GM18511 (cell line): ENCODE data around the gene RMND5B.

Experiments
- ATAC-seq: cut with Tn5 transposase; IDR thresholded peaks from one replicate; pipeline ENCODE4 v1.9.1; 2021; ENCODE audit warnings: mild to moderate bottlenecking, moderate library complexity; ENCODE audit not compliant: unreplicated experiment

The RMND5B gene

GRCh38 chr5:178113141-178113787, 17.6 kb upstream of the RMND5B start, which contains the start of gene N4BP3:
N4BP3 (plus strand) TSS chr5:178113532; CDS start chr5:178119584, 6,052 bp downstream.
- ATAC-seq, result peak; percentile 54

- ATAC-seq, result peak; percentile 19
These were observed 16.9 kb upstream of the RMND5B start for GRCh38 chr5:178113841-178114324.

- ATAC-seq, result no peak
These were observed 16.3 kb upstream of the RMND5B start for GRCh38 chr5:178114325-178115135.

- peak; percentile 26 for ATAC-seq
These were observed 15.5 kb upstream of the RMND5B start for GRCh38 chr5:178115136-178115813.

- ATAC-seq, result no peak
These were observed 15.0 kb upstream of the RMND5B start for GRCh38 chr5:178115814-178116142.

GRCh38 chr5:178116143-178116885, 14.5 kb upstream of the RMND5B start:
- ATAC-seq, result peak; percentile 37

GRCh38 chr5:178117923-178118701, 12.7 kb upstream of the RMND5B start:
- no peak for ATAC-seq

- ATAC-seq, result no peak
These were observed 10.8 kb upstream of the RMND5B start for GRCh38 chr5:178119915-178120606.

GRCh38 chr5:178120607-178121357, 10.0 kb upstream of the RMND5B start:
- peak; percentile 85 for ATAC-seq

GRCh38 chr5:178121391-178122276, 9.2 kb upstream of the RMND5B start:
- peak; percentile 12 for ATAC-seq

GRCh38 chr5:178122346-178122745, 8.5 kb upstream of the RMND5B start:
- ATAC-seq, result no peak

- ATAC-seq, result no peak
These were observed 7.5 kb upstream of the RMND5B start for GRCh38 chr5:178123094-178123965.

GRCh38 chr5:178123966-178124925, 6.6 kb upstream of the RMND5B start:
- no peak for ATAC-seq

- ATAC-seq, result no peak
These were observed 5.4 kb upstream of the RMND5B start for GRCh38 chr5:178125253-178125906.

- no peak for ATAC-seq
These were observed 4.3 kb upstream of the RMND5B start for GRCh38 chr5:178126556-178126955.
